ENCODE measurements around the gene PGM1. TPM values are rescaled to one million over a fixed set of nuclear protein-coding genes. Genes with fewer than 3 reads are reported as not detected.

The PGM1 gene
- polyA plus RNA-seq, 1 of the 3 experiments (the other 2 are of a cell fraction) = 20.7 TPM

- CTCF ChIA-PET = interaction anchor here (1.3 to 2.3 kb wide), 2 partner anchors 16 to 616 kb away, joined by 3 to 9 read pairs; no protein-coding TSS in a partner anchor
- H4K20me1 ChIP-seq (ENCODE audit: insufficient read depth) = no peaks in the 10 kb centered on the region
- H3K79me2 ChIP-seq (ENCODE audit: insufficient read depth) = no peaks in the 10 kb centered on the region
- no peaks in the 10 kb centered on the region for H3F3A ChIP-seq (replicated peaks; ENCODE audit: insufficient read depth)
- POLR2A ChIA-PET = no interaction called here
- H3K27me3 ChIP-seq (ENCODE audit: insufficient read depth) = no peaks in the 10 kb centered on the region
- 93% methylated on average over 4 of the region's 4 CpGs for WGBS (ENCODE audit: low lambda C conversion rate)
- H3K4me3 ChIP-seq (ENCODE audit: low read depth in 2 of 2, low read length in 1 of 2) = no peak overlapping the region
- H3K36me3 ChIP-seq (replicated peaks in 1 of 2; ENCODE audit: control insufficient read depth in 1 of 2, insufficient read depth in 2 of 2, low read length in 1 of 2) = peaks cover 25 to 38% of the 10 kb centered on the region in 2 experiments
- no peaks in the 10 kb centered on the region for H3K9me3 ChIP-seq
- no peak for DNase-seq
- no peaks in the 10 kb centered on the region for H3K9me2 ChIP-seq
- no peak overlapping the region for H3K4me2 ChIP-seq
- peaks cover 2 to 13% of the 10 kb centered on the region in 2 experiments; a peak in 3 of 4 replicates for H3K4me1 ChIP-seq (ENCODE audit: control insufficient read depth in 1 of 2, insufficient read depth in 2 of 2, low read depth in 1 of 2, low read length in 1 of 2)
- no peak overlapping the region for H2AFZ ChIP-seq (ENCODE audit: low read depth)
- TF ChIP-seq CTCF (IDR thresholded peaks at IDR 0.05) (no peak), USF1 (IDR thresholded peaks at IDR 0.05; ENCODE audit: borderline replicate concordance, low read depth) (no peak), FOXM1 (IDR thresholded peaks at IDR 0.05; ENCODE audit: low read depth) (no peak), POLR2AphosphoS5 (IDR thresholded peaks at IDR 0.05; ENCODE audit: low read depth, low read length) (no peak), NFIC (IDR thresholded peaks at IDR 0.05; ENCODE audit: borderline replicate concordance) (no peak), TCF12 (IDR thresholded peaks at IDR 0.05) (no peak), RAD21 (IDR thresholded peaks at IDR 0.05; ENCODE audit: low read length) (no peak), MXI1 (IDR thresholded peaks at IDR 0.05; ENCODE audit: low read depth, low read length) (no peak), NRF1 (IDR thresholded peaks at IDR 0.05; ENCODE audit: low read depth, low read length) (no peak), ELF1 (IDR thresholded peaks at IDR 0.05) (no peak), JUND (IDR thresholded peaks at IDR 0.05) (no peak), RCOR1 (IDR thresholded peaks at IDR 0.05; ENCODE audit: low read length) (no peak), EP300 (IDR thresholded peaks at IDR 0.05; ENCODE audit: borderline replicate concordance in 1 of 2, low read depth in 1 of 2, low read length in 1 of 2) (no peak), USF2 (IDR thresholded peaks at IDR 0.05; ENCODE audit: borderline replicate concordance, low read depth, low read length) (no peak), CHD2 (IDR thresholded peaks at IDR 0.05; ENCODE audit: low read length, partially characterized antibody) (no peak)
- no peak overlapping the region for H3K9ac ChIP-seq
- 0 out of 4 replicates have a peak overlapping the region, but pooled peaks of 1 of the 2 experiments have one; percentile 16 for H3K27ac ChIP-seq (ENCODE audit: low read depth in 2 of 2, low read length in 1 of 2)
These were observed 37.0 kb downstream of the PGM1 start for GRCh38 chr1:63630238-63630637.

GRCh38 chr1:63630666-63631065 lies 37.5 kb downstream of the PGM1 start:
- H4K20me1 ChIP-seq (ENCODE audit: insufficient read depth) = no peaks in the 10 kb centered on the region
- ChIA-PET POLR2A (no interaction called here), CTCF (no interaction called here)
- 90% methylated on average over 1 of the region's 1 CpG for WGBS (ENCODE audit: low lambda C conversion rate)
- H3F3A ChIP-seq (replicated peaks; ENCODE audit: insufficient read depth) = no peaks in the 10 kb centered on the region
- H3K79me2 ChIP-seq (ENCODE audit: insufficient read depth) = no peaks in the 10 kb centered on the region
- H3K9ac ChIP-seq = no peak overlapping the region
- no peaks in the 10 kb centered on the region for H3K9me3 ChIP-seq
- H3K4me2 ChIP-seq = no peak overlapping the region
- H3K4me3 ChIP-seq (ENCODE audit: low read depth in 2 of 2, low read length in 1 of 2) = no peak overlapping the region
- H3K9me2 ChIP-seq = no peaks in the 10 kb centered on the region
- no peaks in the 10 kb centered on the region for H3K27me3 ChIP-seq (ENCODE audit: insufficient read depth)
- DNase-seq = no peak
- H3K36me3 ChIP-seq (replicated peaks in 1 of 2; ENCODE audit: control insufficient read depth in 1 of 2, insufficient read depth in 2 of 2, low read length in 1 of 2) = peaks cover 25 to 40% of the 10 kb centered on the region in 2 experiments
- 0 out of 4 replicates have a peak overlapping the region, but pooled peaks of 1 of the 2 experiments have one; percentile 16 for H3K27ac ChIP-seq (ENCODE audit: low read depth in 2 of 2, low read length in 1 of 2)
- H2AFZ ChIP-seq (ENCODE audit: low read depth) = no peak overlapping the region
- peaks cover 2 to 9% of the 10 kb centered on the region in 2 experiments; a peak in 2 of 4 replicates for H3K4me1 ChIP-seq (ENCODE audit: control insufficient read depth in 1 of 2, insufficient read depth in 2 of 2, low read depth in 1 of 2, low read length in 1 of 2)
- no peak for TF ChIP-seq RAD21 (IDR thresholded peaks at IDR 0.05; ENCODE audit: low read length)
- no peak for TF ChIP-seq POLR2AphosphoS5 (IDR thresholded peaks at IDR 0.05; ENCODE audit: low read depth, low read length)
- TF ChIP-seq FOXJ3 (CRISPR knock-in tag; IDR thresholded peaks at IDR 0.05) = no peak
- TF ChIP-seq REST (IDR thresholded peaks at IDR 0.05; ENCODE audit: low read depth, low read length) = no peak
- no peak for TF ChIP-seq FOSL2 (IDR thresholded peaks at IDR 0.05; ENCODE audit: borderline replicate concordance, low read depth)
- TF ChIP-seq EP300 (IDR thresholded peaks at IDR 0.05; ENCODE audit: borderline replicate concordance in 1 of 2, low read depth in 1 of 2, low read length in 1 of 2) = no peak
- TF ChIP-seq MXI1 (IDR thresholded peaks at IDR 0.05; ENCODE audit: low read depth, low read length) = no peak
- no peak for TF ChIP-seq RCOR1 (IDR thresholded peaks at IDR 0.05; ENCODE audit: low read length)
- TF ChIP-seq IRF3 (IDR thresholded peaks at IDR 0.05; ENCODE audit: low read depth, low read length) = no peak
- TF ChIP-seq YY1 (IDR thresholded peaks at IDR 0.05; ENCODE audit: low read depth) = no peak
- TF ChIP-seq TCF12 (IDR thresholded peaks at IDR 0.05) = no peak
